Stimulated activated CD8-positive, alpha-beta memory T cell treated with anti-CD3 and anti-CD28 coated beads, Interleukin-4, amount 100 ng/mL, for 24 hours (primary cell): Measurements from ENCODE around the gene HYAL2.

Experiments used
- DNase-seq: peaks from one replicate; pipeline ENCODE4 v3.0.0-alpha.2; 2020; ENCODE audit warnings: low read depth

The HYAL2 gene

DNA sequence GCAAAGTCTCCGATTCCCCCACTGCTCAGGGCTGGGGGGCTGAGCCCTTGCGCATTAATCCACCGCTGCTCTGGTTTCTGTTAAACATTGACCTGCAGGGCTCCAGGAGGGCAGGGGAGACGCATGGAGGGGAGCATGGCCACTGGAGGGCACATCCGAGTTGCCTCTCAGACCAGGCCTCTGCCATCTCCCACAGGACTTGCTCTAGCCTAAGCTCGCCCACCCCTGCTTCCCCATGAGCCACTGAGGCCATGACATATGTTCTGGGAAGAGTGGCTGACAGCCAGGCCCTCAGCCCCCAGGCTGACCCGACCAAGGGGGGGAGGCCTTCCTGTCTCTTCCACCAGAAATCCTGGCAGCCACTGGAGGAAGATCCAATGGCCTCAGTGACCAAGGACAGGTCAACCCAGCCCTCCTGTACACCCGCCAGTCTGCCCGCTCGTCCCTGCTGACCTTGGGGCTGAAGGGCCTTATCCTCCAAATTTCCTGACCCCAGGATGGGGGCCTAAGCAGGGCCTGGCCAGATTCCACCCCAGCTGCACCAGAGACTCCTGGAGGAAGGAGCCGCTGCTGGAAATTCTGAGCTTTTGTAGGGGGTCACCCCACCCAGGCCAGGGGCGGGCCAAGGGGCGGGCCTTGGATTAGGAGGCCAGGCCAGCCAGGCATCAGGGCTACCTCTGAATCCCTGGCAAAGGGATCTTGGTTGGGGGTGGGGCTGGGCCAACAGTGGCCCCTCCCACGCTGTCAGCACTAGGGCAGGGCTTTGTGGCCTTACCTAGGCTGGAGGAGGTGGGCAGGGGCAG is 19.3 kb downstream of the HYAL2 start, which contains the start of gene HYAL1:
TSS of gene HYAL1 (minus strand) at position 562 of the 803 bp plus-strand sequence. CDS start 618 bp downstream, outside the sequence.
- DNase-seq, result no peak

DNA sequence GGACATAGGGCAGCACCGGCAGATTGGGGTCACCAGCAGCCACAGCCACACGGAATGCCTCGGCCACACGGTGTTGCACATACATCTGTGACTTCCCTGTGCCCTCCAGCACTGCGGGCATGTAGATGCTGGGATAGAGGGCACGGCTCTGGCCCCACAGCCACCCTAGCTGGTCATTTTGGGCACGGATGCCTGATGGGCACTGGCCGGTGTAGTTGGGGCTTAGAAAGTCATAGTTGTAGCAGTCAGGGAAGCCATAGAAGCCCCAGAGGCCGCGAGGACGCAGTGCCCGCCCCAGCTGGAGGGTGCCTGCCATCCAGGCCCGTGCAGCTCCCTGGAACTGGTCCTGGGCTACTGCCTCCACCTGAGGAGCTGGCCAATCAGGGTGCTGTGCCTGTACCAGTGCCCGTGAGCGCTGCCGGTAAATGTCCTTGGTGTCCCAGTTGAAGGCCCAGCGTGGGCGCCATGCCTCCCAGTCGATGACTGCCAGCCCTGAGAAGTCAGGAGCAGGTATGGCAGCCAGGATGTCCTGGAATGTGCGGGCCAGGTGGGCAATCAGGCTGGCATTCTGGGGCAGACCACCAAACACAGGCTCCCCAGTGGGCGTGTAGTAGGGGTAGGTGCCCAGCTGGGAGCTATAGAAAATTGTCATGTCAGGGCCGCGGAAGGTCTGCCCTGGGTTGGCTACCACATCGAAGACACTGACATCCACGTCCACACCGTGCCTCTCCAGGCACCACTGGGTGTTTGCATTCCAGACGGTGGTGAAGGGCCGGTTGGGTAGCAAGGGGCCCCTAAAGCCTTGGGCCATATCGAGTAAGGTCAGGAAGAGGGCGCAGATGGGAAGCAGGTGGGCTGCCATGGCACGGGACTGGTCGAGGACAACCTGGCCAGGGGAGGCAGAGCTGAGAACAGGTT is 20.2 kb downstream of the HYAL2 start:
- no peak for DNase-seq

DNA sequence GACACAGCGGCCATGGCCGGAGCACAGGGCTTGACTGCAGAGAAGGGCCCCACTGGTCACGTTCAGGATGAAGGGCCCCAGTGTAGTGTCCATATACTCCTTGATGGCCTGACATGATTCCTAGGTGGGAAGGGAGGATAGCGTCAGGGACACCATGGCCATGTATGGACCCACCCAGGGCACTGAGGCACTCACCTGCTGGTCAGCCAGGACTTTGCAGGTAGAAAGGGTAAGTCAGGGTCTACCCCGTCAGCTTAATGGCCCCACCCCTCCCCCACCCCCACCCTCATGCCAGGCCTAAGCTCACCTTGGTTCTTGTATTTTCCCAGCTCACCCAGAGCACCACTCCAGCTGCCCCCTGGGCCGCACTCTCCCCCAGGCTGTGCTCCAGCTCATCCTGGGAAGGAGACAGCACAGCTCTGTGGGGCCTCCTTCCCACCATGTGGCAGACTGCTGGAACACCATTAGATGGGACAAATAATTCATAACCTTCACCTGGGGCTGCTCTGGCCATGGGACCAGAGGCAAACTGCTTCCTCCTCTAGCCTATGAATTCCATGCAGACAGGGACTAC is 21.8 kb downstream of the HYAL2 start:
- no peak for DNase-seq

DNA sequence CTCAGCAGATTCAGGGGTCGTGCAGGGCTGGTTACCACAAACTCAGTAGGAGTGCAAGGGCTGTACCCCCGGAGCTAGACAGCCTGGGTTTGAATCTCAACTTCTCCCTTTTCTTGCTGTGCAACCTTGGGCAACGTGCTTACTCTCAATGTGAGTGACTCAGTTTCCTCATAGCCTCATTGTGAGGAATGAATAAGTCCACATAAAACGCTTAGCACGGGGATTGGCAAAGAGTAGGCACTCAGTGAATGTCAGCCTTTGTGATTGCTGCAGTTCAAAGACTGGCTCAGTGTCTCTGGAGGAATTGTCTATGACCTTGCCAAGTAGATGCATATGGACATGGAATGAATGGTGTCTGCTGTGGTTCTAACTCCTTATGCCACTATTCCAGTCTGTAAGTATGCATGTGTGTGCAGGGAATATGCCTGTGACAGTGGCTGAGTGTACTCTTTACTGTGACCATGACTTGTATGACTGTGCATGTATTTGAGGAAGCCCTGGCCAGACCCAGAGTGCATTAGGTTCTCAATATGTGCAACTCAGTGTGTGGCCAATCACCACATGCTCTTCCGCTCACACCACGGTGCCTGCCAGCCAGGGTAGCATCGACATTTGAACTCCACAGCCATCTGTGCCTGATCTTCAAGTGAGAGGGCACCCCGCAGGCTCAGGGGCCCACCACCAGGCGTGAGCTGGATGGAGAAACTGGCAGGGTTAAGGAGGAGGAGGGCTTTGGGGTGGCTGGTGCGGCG is 22.4 kb downstream of the HYAL2 start:
- DNase-seq, result no peak

DNA sequence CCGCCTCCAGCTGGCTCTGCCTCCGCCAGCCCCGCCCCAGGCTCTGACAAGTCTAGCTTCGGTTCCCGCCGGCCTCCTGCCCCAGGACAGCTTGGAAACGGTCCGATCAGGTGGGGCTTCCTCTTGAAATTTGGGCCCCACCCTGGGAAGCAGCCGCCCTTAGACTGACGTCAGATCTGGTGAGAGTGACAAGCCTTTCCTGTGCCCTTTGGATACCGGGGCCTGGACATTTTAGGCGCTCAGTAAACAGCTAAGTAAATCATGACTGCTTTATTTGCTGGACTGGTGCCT is 23.0 kb downstream of the HYAL2 start:
- no peak for DNase-seq

DNA sequence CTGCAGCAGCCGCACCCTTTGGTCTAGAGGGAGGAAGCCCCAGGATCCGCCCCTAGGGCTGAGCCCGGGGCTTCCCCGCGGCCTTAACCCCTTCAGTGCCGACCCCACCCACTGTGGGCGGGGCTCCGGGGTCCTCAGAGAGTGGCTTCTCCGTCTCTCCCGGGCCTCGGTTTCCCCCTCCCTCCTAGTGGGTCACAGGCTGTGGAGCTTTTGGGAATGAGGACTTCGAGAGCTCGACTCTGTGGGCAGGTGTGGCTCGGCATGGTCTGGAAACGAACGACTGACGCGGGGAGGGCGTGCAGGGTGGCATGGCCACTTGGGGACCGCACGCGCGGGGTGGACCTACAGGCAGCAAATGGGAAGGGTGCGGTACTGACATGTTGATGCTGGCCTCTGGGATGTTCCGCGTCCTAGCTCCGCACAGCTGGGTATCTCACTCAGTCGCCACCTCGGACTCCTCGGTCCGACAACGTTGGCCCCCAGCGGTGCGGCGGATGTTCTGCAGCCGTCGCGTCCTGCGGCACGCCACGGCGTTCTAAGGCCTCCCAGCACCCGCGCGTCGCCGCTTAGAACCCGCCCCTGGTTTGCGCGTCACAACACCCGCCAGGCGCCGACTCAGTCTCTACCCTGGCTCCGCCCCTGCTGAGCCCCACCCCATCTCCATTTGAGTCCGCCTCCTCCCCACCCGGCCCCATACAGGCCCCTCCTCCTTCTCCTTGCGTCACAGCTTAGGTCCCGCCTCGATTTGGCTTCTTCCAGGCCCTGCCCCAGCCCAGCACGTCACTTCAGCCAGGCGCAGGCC is 23.5 kb downstream of the HYAL2 start, which contains the start of the genes HYAL3 and NAA80:
TSS of gene HYAL3 (minus strand) at position 570 of the 802 bp plus-strand sequence. CDS start 3,803 bp downstream, outside the sequence.
TSS of gene NAA80 (minus strand) at position 570 of the 802 bp plus-strand sequence. CDS start 1,942 bp downstream, outside the sequence.
- DNase-seq, result peak; percentile 98

DNA sequence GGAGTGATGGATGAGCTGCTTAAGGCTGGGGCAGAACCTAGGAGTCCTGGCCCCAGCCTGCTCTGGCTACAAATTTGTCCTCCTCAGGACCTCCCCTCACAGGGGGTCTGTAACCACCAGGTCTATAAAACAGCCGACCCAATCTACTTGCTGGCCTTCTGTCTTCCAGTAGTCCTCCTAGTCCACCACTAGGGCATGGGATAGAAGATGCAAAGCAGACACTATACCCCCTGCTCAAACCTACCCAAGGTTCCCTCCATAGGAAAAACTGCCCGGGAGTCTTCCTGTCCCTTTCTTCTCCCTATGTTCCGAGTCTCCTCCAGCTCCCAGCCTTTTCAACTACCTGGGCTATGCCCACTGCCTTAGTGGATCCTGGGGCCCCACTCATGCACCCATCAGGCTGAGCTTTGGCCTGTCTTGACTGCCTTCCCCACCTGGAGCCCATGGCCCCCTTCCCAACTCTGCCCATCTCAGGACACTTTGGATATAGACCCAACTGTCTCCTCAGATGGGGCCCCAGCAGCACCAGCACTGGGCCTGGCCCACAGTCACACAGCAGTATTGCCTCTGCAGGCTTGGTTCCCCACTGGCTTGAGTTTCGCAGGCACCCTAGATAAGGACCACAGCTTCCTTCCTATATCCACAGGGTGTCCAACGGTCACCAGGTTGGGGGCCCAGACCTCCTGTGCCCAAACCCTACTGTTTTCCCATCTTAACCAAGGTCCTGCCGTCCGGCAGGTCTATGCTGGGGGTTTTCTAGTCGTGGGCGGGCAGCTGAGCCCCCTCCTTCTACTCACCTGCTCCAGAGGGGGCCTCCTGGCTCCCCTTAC is 24.4 kb downstream of the HYAL2 start:
- no peak for DNase-seq

DNA sequence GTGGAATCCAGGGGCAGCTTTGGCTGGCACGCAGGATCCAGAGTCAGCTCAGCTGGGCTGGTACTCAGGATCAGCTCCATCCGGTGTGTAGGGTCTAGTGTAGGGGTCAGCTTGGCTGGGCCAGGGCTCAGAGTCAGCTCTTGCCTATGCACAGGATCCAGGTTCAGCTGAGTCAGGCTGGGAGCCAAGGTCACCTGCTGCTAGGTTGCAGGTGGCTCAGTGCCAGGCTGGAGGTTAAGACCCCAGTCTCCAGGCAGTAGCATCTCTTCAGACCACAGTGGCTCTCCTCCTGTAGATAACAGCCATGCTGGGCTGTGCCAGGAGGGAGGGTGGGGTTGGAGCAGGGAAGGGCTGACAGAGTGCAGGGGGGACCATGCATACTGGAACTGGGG is 25.2 kb downstream of the HYAL2 start:
- DNase-seq, result no peak

DNA sequence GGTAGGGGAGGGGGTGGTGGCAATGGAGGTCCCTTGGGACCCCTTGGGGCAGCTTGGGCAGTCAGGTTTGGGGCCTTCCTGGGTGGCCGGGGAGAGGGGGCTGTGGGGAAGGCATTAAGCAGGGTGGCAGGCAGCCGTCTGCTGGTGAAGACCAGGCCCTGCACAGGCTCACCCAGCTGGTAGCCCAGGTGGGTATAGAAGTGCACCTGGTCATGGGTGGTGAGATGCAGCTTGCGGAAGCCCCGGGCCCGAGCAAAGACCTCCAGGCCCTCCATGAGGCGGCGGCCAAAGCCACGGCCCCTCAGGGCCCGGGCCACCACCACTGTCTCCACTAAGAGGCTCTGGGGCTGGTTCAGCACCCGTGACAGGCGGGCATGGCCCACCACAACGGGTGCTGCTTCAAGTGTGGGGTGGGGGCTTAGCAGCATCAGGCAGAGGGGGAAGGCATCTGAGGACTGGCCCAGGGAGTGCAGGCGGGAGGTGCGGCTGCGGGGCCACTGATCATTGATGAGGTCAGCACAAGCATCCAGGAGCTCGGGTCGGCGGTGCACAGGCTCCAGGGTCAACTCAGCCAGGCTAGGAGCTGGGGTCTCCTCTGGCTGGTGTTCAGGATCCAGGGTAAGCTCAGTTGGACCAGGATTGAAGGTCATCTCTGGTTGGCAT is 25.7 kb downstream of the HYAL2 start:
- no peak for DNase-seq

DNA sequence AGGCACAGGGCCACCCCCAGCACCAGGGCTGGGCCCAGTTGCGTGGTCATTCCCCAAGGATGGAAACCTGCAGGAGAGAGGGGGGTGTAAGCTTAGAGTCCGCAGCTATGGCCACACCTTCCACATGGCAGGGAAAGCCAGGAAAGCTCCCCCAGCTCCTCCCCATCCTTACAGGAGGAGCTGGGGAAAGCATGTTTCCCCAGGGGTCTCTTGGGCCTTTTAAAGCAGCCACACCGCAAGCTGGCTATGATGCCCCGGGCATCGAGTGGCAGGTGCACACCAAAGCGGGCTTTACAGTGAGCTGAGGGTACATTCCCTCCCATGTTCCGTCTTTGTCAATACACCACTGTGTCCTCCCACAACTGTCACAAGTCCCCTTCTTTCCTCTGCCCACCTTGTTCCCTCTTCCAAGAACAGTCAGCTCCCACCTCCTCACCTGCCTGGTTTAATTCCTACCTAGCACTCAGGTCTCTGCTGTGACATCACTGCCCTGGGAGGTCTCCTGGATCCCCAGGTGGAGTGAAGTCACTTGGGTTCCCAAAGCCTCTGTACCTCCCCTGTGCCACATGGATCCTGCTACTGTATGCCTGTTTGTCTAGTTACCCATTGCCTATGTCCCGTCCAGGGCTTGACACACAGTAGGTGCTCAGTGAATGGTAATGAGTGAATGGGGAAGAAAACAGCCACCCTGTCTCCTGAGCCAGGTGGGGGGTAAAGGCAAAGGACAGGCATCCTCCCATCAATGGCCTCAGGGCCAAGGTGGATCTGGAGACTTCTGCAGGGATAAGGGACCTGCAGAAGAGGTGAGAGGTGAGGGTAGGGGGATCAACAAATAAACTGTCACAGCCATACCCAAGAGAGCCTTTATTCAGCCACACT is 26.8 kb downstream of the HYAL2 start:
- DNase-seq, result no peak

DNA sequence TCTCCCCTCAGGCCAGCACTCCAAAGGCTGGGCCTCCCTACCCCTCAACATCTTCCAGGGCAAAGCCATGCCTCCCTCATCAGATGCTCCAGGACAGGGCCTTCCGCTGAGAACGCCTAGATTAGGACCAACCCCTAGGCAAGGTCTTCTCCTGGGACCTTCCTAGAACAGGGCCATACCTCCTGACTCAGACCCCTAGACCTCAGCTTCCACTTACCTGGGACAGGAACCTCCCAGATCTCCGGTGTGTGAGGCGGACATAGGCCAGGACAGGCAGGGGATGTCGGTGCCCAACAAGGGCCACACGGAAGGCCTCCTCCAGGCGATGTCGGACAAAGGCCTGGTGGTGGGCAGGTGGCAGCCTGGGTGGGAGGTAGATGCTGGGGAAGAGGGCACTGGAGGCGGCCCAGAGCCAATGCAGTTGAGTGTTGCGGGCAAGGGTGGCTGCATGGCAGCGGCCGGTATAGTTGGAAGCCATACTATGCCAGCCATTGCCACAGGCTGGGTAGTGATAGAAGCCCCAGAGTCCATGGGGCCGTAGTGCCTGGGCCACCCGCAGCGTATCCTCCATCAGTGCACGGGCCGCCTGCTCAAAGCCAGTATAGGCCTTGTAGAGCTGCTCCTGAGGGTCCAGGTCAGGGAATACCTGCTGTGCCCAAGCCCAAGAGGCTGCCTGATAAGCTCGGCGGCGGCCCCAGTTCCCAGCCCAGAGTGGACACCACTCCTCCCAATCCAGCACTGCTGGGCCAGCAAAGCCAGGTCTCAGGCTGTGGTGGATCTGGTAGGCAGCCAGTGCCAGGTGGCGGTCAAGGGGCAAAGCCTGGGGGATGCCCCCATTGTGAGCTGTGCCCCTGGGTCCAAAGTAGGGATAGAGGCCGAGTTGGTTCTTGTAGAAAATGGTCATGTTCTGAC is 27.8 kb downstream of the HYAL2 start:
- no peak for DNase-seq

DNA sequence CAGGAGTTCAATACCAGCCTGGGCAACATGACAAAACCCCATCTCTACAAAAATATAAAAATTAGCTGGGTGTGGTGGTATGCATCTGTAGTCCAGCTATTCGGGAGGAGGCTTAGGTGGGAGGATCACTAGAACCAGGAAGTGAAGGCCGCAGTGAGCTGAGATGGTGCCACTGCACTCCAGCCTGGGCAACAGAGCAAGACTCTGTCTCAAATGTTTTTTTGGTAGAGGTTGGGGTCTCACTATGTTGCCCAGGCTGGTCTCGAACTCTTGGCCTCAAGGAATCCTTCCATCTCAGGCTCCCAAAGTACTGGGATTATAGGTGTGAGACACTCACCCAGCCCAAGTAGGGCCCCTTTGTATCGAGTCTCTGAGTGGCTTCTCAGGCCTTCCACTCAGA is 28.5 kb downstream of the HYAL2 start:
- DNase-seq, result no peak

DNA sequence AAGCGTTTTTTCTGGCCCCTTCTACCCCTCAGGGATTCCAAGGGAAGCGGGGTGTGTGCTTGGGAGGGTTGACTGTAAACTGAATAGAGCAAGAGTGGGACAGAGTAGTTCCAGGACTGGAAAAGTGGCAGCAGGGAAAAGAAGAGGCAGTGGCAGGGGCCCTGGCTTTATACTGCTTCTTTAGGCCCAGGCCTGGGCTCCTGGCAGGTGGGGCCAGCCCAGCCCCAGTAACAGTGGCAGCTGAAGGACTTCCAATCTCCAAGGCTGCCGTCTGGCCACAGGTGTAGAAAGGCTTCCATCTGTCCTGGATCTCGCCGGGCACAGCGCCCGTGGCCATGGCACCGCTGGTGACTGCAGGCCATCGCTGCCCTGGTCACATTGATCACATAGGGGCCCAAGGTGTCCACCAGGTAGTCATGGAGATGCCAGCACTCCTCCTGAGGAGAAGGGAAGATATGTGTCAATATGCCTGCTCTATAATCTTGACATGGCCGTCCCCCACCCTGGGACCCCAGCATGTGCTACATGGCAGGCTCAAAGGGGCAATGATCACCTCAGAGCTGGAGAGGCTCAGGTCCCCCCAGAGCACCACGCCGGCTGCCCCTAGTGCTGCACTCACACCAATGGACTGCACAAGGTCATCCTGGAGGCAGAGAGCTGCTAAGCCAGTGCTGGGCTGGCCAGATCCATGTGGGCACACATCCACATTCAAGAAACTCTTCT is 29.3 kb downstream of the HYAL2 start:
- no peak for DNase-seq

DNA sequence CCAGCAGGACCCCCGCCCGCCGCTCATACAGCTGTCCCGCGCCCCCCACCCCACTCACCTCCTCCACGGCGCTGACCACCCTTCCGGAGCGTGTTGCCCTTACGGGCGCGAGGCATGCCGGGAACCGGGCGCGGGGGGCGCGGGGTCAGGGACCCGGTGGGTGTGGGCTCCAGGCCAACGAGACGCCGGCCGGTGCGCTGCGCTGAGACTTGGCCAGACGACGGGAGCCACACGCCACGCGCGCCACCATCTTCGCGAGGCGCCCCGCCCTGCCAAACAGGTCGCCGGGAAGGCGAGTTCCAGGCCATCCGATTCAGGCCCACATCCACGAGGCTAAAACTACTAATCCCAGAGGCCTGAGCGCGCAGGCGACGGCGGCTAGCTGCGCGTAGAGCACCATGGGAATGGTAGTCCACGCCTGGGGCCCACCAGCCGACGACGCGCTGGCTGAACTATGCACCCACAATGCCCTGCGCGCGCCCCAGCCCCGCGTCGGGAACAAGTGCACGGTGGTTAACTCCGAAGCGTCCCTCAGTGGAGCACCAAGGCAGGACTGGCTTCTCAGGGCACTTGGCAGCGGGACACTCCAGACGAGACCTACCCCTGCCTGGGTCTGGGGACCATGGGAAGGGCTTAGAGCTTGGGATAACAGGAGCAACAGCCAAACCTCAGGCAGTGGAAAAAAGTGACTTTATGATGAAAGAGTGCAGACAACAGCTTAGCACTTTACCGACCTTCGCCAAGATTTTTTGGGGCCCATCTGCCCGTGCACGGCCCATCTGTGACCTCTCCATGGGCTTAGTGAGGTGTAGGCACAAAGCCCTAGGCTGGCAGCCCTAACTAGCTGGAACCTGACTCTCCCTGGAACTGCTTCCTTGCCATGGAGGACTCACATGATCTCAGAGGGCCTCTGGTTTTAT is 30.1 kb downstream of the HYAL2 start, which contains the start of gene IFRD2:
TSS of gene IFRD2 (minus strand) at position 271 of the 920 bp plus-strand sequence. CDS start at position 116, 155 bp downstream.
- DNase-seq, result peak; percentile 92

DNA sequence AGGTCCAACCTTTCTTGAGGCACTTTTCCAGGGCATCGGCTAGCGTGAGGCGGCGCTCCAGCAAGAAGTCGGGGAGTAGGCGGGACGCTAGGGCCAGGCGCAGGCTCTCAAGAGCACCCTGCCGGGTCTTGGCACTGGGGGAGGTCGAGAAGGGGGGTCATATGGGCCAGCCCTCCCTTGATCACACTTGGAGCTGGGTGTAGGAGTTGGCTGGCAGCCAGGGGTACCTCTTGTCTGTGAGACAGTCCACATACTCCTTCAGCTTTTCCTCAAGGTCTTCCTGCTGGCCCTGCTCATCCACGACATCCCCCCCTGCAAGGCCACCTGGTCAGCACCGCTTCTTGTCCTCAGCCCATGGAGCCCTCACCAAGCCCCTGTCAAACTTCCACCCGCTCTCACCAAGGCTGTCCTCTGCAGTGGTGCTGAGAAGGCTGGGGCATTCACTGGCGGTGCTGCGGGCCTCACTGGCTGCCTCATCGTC is 32.3 kb downstream of the HYAL2 start:
- DNase-seq, result no peak
